CD8-positive, alpha-beta memory T cell (primary cell): ENCODE results near the gene ARHGEF6. TPM values are rescaled to one million over a fixed set of nuclear protein-coding genes. Genes with fewer than 3 reads are reported as not detected.

Experiments used
- CTCF ChIA-PET: fragments of 350-600 bp; sonication (Branson Sonifier 250); formaldehyde crosslinking; loops from one replicate; lab custom pipeline; 2021; ENCODE audit warnings: antibody characterized with exemption; lab: Charles Lee
- POLR2A ChIA-PET: fragments of 350-600 bp; sonication (Branson Sonifier 250); formaldehyde crosslinking; loops from one replicate; lab custom pipeline; 2021; ENCODE audit warnings: antibody characterized with exemption; lab: Charles Lee
- DNase-seq, 5 donors: peaks; one replicate each; pipeline versions ENCODE4 v3.0.0 to v3.0.0-alpha.2; 2020 to 2022; ENCODE audit warnings: mixed read lengths in 1 of 5
- H3K27ac ChIP-seq: one replicate; pipeline ENCODE4 v1.7.0; 2013; ENCODE audit warnings: low read depth, mild to moderate bottlenecking, low read length, moderate library complexity
- H3K27me3 ChIP-seq: 2 replicates; pipeline ENCODE4 v1.7.0; 2013; ENCODE audit warnings: low read length, mild to moderate bottlenecking; ENCODE audit not compliant: insufficient read depth, poor library complexity, severe bottlenecking
- H3K36me3 ChIP-seq: 2 replicates; pipeline ENCODE4 v1.7.0; 2013; ENCODE audit warnings: mild to moderate bottlenecking, low read length, moderate library complexity; ENCODE audit not compliant: insufficient read depth
- H3K4me1 ChIP-seq: 2 replicates; pipeline ENCODE4 v1.7.0; 2013; ENCODE audit warnings: mild to moderate bottlenecking, low read length, moderate library complexity; ENCODE audit not compliant: insufficient read depth
- H3K4me3 ChIP-seq: 2 replicates; pipeline ENCODE4 v1.7.0; 2013; ENCODE audit warnings: mild to moderate bottlenecking, low read length
- H3K9me3 ChIP-seq: 2 replicates; pipeline ENCODE4 v1.7.0; 2013; ENCODE audit warnings: mild to moderate bottlenecking, low read length
- H3K27ac Mint-ChIP-seq, 8 donors: one replicate each; pipeline ENCODE4 v1.8.0; 2020 to 2021; ENCODE audit warnings: mixed read lengths in 8 of 8, mild to moderate bottlenecking in 6 of 8, inconsistent platforms in 3 of 8, moderate library complexity in 3 of 8
- H3K27me3 Mint-ChIP-seq, 2 donors: one replicate each; pipeline ENCODE4 v1.8.0; 2020 to 2021; ENCODE audit warnings: mixed read lengths in 2 of 2, mild to moderate bottlenecking in 1 of 2, moderate library complexity in 1 of 2
- H3K36me3 Mint-ChIP-seq, 3 donors: one replicate each; pipeline ENCODE4 v1.8.0; 2020 to 2021; ENCODE audit warnings: mixed read lengths in 3 of 3, inconsistent platforms in 1 of 3, mild to moderate bottlenecking in 1 of 3
- H3K4me1 Mint-ChIP-seq, 3 donors: one replicate each; pipeline ENCODE4 v1.8.0; 2020 to 2021; ENCODE audit warnings: mixed read lengths in 3 of 3, inconsistent platforms in 1 of 3, mild to moderate bottlenecking in 1 of 3
- H3K4me3 Mint-ChIP-seq, 7 donors: one replicate each; pipeline ENCODE4 v1.8.0; 2020 to 2021; ENCODE audit warnings: mixed read lengths in 7 of 7, mild to moderate bottlenecking in 6 of 7, moderate library complexity in 4 of 7, inconsistent platforms in 2 of 7
- H3K9me3 Mint-ChIP-seq, 5 donors: one replicate each; pipeline ENCODE4 v1.8.0; 2020 to 2022; ENCODE audit warnings: mixed read lengths in 5 of 5, mild to moderate bottlenecking in 3 of 5, moderate library complexity in 2 of 5, inconsistent platforms in 1 of 5
- polyA plus RNA-seq: library from polyadenylated mRNA; unstranded; fragments of 300-500 nt; fragmentation: Illumina TruSeq; gene quantifications from one replicate; pipeline ENCODE4 v1.2.3, GENCODE V29; 2021
- total RNA-seq, 2 experiments: library from RNA; stranded (reverse); gene quantifications; one replicate each; pipeline ENCODE4 v1.2.3, GENCODE V29; 2021

Gene ARHGEF6
- total and polyA plus RNA-seq, 3 experiments from 2014 or later: 25.6 to 60.7 (median 27.0) TPM

DNA sequence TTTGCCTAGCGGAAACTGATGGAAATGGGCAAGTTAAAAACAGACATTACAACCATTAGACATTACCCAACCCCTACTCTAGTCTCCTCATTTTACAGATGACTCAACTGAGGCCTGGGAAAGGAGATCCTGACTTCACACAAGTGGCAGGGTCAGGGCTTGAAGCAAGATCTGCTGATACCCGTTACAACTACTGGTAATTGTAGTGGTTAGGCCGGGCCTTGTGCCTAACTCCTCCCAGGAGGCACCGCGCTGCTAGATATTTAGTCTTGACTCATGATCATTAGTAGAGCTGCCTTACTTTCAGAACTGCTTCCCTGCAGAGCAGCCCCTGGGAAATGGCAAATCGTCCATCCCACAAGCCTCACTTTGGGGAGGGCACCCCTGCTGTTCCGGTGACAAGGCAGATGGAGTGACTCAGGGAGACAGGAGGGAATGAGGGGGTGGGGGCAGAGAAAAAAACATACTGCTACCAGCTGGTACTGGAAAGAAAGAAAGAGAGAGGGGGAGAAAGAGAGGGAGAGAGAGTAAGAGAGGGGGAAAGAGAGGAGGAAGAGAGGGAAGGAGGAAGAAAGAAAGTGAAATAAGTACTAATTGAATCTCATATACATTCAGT, 12.2 kb downstream of the ARHGEF6 start:
- Histone ChIP-seq H3K36me3 (no peaks in the 10 kb centered on the region), H3K4me3 (peak overlapping the region; percentile 50), H3K27ac (no peak overlapping the region), H3K27me3 (no peaks in the 10 kb centered on the region), H3K9me3 (no peaks in the 10 kb centered on the region), H3K4me1 (peaks cover 58% of the 10 kb centered on the region)
- Mint-ChIP-seq H3K36me3 (peaks cover 0 to 20% (median 3%) of the 10 kb centered on the region in 3 donors), H3K27me3 (peaks cover 0 to 6% of the 10 kb centered on the region in 2 donors), H3K27ac (peak overlapping the region; percentile 51 to 95 (median 82)), H3K9me3 (no peaks in the 10 kb centered on the region), H3K4me1 (peaks cover 48 to 71% (median 60%) of the 10 kb centered on the region in 3 donors), H3K4me3 (peak overlapping the region; percentile 80 to 88 (median 83))
- ChIA-PET POLR2A (interaction anchor here (1.6 kb wide), 1 partner anchor 10 kb away, joined by 7 read pairs; no protein-coding TSS in a partner anchor), CTCF (interaction anchor here (1.3 kb wide), 1 partner anchor 11 kb away, joined by 7 read pairs; the partner anchor contains the start of gene ARHGEF6)
- DNase-seq: peak in 2 of 5 donors; percentile 3 to 49

DNA sequence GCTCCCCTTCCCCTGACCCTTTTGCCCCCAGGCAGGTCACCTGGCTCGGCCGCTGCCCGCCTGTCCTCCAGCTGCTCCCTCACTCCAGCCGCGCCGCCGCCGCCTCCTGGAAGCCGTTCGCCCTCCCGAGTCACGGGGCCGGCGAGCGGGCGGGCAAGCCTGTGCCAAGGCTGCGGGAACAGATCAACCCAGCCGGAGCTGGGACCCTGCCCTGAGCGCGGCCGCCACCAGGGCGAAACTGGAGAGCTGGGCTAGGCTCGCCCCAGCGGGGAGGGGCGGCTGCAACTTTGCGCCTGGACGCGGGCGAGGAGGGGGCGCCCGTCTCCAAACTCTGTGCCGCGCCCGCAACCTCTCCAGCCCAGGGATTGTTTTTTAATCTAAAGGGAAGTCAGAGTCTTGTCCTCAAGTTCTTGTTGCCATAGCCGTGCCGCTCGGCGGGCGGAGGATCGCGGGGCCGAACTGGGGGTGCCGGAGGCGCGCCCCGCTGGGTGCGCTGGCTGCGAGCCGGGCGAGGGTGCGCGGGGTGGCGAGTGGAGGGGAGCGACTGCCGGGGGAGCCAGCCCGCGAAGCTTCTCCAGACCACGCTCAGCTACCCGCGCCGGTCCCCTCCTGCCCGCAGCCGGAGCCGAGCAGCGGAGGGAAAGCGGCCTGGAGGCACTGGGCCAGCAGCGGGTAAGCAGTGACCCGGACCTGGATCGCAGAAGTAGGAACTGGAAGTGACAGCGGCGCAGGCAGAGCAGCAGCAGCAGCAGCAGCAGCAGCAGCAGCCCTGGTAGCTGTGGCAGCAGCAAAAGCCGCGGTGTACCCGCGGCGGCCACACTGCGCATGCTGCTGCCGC, 13.4 kb downstream of the ARHGEF6 start:
- peak overlapping the region in 6 of 8 donors; percentile 61 to 93 (median 82) for H3K27ac Mint-ChIP-seq

DNA sequence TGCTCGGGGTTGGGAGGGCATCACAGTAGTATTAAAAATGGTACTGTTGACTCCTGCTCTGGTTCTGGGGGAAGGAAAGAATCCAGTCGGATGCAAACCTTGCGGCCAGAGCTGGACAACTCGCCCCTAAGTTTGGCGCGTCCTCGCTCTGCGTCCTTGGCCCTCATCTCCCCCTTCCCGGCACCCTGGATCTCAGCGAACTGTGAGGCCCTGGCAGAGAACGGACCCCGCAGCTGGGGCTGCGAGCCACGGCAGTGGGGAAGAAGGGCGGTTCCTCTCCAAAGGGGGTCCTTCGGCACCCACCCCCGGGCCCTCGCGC, 14.0 kb downstream of the ARHGEF6 start:
- peak overlapping the region; percentile 61 to 74 (median 70) for H3K4me3 Mint-ChIP-seq
- ChIA-PET CTCF (interaction anchor here (1.6 kb wide), 1 partner anchor 113 kb away, joined by 3 read pairs; no protein-coding TSS in a partner anchor), POLR2A (interaction anchor here (1.7 kb wide), 1 partner anchor 112 kb away, joined by 6 read pairs; no protein-coding TSS in a partner anchor)
- no peaks in the 10 kb centered on the region for H3K36me3 ChIP-seq
- H3K4me1 ChIP-seq: peaks cover 50% of the 10 kb centered on the region
- peaks cover 0 to 14% (median 0%) of the 10 kb centered on the region in 3 donors for H3K36me3 Mint-ChIP-seq
- H3K27me3 ChIP-seq: no peaks in the 10 kb centered on the region
- peaks cover 0 to 6% of the 10 kb centered on the region in 2 donors for H3K27me3 Mint-ChIP-seq
- peak overlapping the region in 5 of 8 donors; percentile 9 to 57 (median 19) for H3K27ac Mint-ChIP-seq
- DNase-seq: no peak
- peaks cover 51 to 69% (median 61%) of the 10 kb centered on the region in 3 donors for H3K4me1 Mint-ChIP-seq
- peak overlapping the region; percentile 38 for H3K27ac ChIP-seq
- H3K4me3 ChIP-seq: no peak overlapping the region
- H3K9me3 ChIP-seq: no peaks in the 10 kb centered on the region
- H3K9me3 Mint-ChIP-seq: no peaks in the 10 kb centered on the region

More for the DNA sequence above, 13.4 kb downstream of the ARHGEF6 start:
- H3K36me3 ChIP-seq: no peaks in the 10 kb centered on the region
- H3K4me1 ChIP-seq: peaks cover 50% of the 10 kb centered on the region
- CTCF ChIA-PET: interaction anchor here (1.3 kb wide), 1 partner anchor 13 kb away, joined by 7 read pairs; the partner anchor contains the start of gene ARHGEF6
- H3K4me3 ChIP-seq: peak overlapping the region; percentile 50
- no peaks in the 10 kb centered on the region for H3K27me3 ChIP-seq
- peaks cover 0 to 6% of the 10 kb centered on the region in 2 donors for H3K27me3 Mint-ChIP-seq
- no peaks in the 10 kb centered on the region for H3K9me3 Mint-ChIP-seq
- peak overlapping the region; percentile 38 for H3K27ac ChIP-seq
- H3K36me3 Mint-ChIP-seq: peaks cover 0 to 18% (median 0%) of the 10 kb centered on the region in 3 donors
- no peaks in the 10 kb centered on the region for H3K9me3 ChIP-seq
- peak overlapping the region; percentile 80 to 88 (median 83) for H3K4me3 Mint-ChIP-seq
- DNase-seq: peak; percentile 10 to 62 (median 49)
- POLR2A ChIA-PET: interaction anchor here (0.5 to 1.7 kb wide), 5 partner anchors 12 to 112 kb away, joined by 3 to 7 read pairs (median 4); no protein-coding TSS in a partner anchor
- peaks cover 55 to 74% (median 65%) of the 10 kb centered on the region in 3 donors for H3K4me1 Mint-ChIP-seq

DNA sequence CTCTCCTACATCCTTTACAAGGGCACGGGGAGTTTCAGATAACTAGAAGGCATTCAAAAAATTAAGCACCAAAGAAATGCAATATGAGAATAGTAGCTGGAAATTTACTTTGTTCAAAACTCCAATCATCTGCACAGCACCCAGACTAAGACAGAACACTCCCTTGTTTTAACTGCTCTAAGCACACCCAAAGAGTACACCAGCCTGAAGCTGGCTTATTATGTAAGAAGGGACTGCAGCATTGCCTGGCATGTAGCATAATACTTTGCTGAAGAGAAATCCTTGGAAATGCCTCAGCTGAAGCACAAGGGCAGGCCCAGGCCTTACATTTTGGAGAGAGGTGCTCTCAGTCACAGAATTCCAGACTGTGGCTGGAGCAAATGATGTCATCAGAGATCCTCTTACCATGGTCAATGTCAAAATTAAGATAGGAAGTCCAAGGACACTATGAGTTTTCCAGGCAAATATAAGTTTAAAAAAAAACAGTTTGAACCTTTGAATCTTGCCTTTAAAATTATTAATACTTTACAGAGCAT, 14.8 kb downstream of the ARHGEF6 start:
- Histone ChIP-seq H3K27me3 (no peaks in the 10 kb centered on the region), H3K4me3 (no peak overlapping the region), H3K36me3 (no peaks in the 10 kb centered on the region), H3K27ac (no peak overlapping the region), H3K4me1 (peaks cover 52% of the 10 kb centered on the region), H3K9me3 (no peaks in the 10 kb centered on the region)
- POLR2A ChIA-PET: interaction anchor here (1.2 to 1.7 kb wide), 2 partner anchors 113 to 115 kb away, joined by 3 to 6 read pairs; partner anchors contain the start of gene RBMX
- no peak for DNase-seq
- peak overlapping the region in 4 of 8 donors; percentile 2 to 73 (median 50) for H3K27ac Mint-ChIP-seq
- H3K27me3 Mint-ChIP-seq: peaks cover 0 to 6% of the 10 kb centered on the region in 2 donors
- H3K36me3 Mint-ChIP-seq: peaks cover 0 to 11% (median 0%) of the 10 kb centered on the region in 3 donors
- CTCF ChIA-PET: interaction anchor here (1.6 kb wide), 1 partner anchor 113 kb away, joined by 3 read pairs; no protein-coding TSS in a partner anchor
- peaks cover 48 to 70% (median 64%) of the 10 kb centered on the region in 3 donors for H3K4me1 Mint-ChIP-seq
- H3K4me3 Mint-ChIP-seq: peak overlapping the region; percentile 41 to 83 (median 69)
- H3K9me3 Mint-ChIP-seq: no peaks in the 10 kb centered on the region

DNA sequence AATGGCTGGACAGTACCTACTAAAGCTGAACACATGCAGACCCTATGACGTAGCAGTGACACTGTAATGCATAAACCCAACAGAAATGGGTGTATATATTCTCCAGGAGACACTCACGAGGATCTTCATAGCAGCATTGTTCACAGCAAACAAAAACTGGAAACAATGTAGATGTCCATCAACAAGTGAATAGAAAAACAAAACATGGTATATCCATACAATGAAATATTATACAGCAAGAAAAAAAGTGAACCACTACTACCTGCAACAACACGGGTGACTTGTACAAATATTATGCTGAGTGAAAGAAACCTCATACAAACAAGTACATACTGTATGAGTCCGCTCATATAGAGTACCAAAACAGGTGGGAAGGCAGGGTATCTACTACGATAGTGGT, 16.5 kb downstream of the ARHGEF6 start:
- no peaks in the 10 kb centered on the region for H3K9me3 ChIP-seq
- no peak overlapping the region for H3K27ac ChIP-seq
- Mint-ChIP-seq H3K4me3 (no peak overlapping the region), H3K27me3 (no peaks in the 10 kb centered on the region), H3K4me1 (peaks cover 47 to 70% (median 62%) of the 10 kb centered on the region in 3 donors), H3K36me3 (peaks cover 0 to 9% (median 0%) of the 10 kb centered on the region in 3 donors), H3K27ac (no peak overlapping the region), H3K9me3 (no peaks in the 10 kb centered on the region)
- ChIA-PET CTCF (no interaction called here), POLR2A (no interaction called here)
- DNase-seq: no peak
- H3K36me3 ChIP-seq: no peaks in the 10 kb centered on the region
- H3K4me1 ChIP-seq: peaks cover 47% of the 10 kb centered on the region
- H3K27me3 ChIP-seq: no peaks in the 10 kb centered on the region
- no peak overlapping the region for H3K4me3 ChIP-seq

DNA sequence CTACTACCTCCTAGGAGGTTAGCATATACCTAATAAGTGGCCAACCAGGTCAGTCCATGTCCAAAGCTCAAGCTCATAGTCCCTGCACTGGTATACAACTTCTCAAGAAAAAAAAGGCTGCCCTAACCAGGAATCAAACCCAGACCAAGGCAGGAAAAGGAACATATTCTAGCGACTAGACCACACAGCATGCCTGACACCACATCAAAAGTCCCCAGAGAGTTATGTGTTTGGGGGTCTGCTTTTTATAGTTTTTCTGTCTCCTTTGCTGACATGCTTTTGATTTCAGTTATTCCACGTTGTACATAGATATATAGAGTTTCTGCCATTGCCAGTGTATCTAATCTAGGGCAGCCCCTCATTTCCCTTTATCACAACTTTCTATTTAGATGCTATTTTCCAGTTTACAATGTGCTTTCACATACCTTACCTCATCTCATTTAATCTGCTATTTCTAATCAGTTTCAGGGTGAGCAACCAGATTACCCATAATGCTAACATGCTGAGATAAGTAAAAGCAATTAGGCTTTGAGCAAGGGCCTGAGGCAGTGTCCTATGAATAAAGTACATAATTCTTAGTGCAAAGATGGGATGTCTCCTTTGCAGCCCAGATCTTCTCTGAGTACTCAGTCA, 17.8 kb downstream of the ARHGEF6 start:
- POLR2A ChIA-PET: no interaction called here
- no peaks in the 10 kb centered on the region for H3K9me3 Mint-ChIP-seq
- peaks cover 38 to 67% (median 60%) of the 10 kb centered on the region in 3 donors for H3K4me1 Mint-ChIP-seq
- DNase-seq: peak in 2 of 5 donors; percentile 14 to 61
- H3K27me3 ChIP-seq: no peaks in the 10 kb centered on the region
- H3K4me1 ChIP-seq: peaks cover 38% of the 10 kb centered on the region
- CTCF ChIA-PET: no interaction called here
- peaks cover 0 to 12% (median 0%) of the 10 kb centered on the region in 3 donors for H3K36me3 Mint-ChIP-seq
- H3K36me3 ChIP-seq: no peaks in the 10 kb centered on the region
- H3K27ac ChIP-seq: no peak overlapping the region
- H3K4me3 Mint-ChIP-seq: peak overlapping the region in 5 of 7 donors; percentile 2 to 60 (median 50)
- no peaks in the 10 kb centered on the region for H3K9me3 ChIP-seq
- H3K27me3 Mint-ChIP-seq: no peaks in the 10 kb centered on the region
- H3K4me3 ChIP-seq: no peak overlapping the region
- H3K27ac Mint-ChIP-seq: peak overlapping the region in 7 of 8 donors; percentile 6 to 61 (median 26)

DNA sequence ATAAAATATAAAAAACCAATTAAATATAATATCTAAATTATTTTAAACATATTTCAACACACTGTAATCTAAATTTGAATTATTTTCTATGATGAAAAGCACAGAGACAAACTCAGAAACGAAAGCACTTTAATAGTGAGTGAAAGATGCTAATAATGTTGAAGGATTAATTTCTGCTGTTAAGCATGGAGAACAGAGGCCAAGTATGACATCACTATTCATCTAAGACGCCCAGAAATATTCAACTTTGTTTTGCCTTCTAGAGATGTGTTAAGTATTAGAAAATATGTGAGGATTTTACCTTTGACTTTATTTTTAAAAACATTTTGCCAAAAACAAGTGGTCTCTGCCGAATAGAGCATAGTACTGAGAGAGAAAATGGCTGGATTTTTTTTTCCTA, 19.3 kb downstream of the ARHGEF6 start:
- H3K27ac ChIP-seq: no peak overlapping the region
- Mint-ChIP-seq H3K9me3 (no peaks in the 10 kb centered on the region), H3K27ac (no peak overlapping the region), H3K36me3 (peaks cover 0 to 20% (median 0%) of the 10 kb centered on the region in 3 donors), H3K4me1 (peaks cover 36 to 71% (median 62%) of the 10 kb centered on the region in 3 donors), H3K27me3 (no peaks in the 10 kb centered on the region), H3K4me3 (no peak overlapping the region)
- DNase-seq: no peak
- ChIA-PET CTCF (no interaction called here), POLR2A (no interaction called here)
- peaks cover 35% of the 10 kb centered on the region for H3K4me1 ChIP-seq
- no peaks in the 10 kb centered on the region for H3K9me3 ChIP-seq
- H3K27me3 ChIP-seq: no peaks in the 10 kb centered on the region
- H3K36me3 ChIP-seq: no peaks in the 10 kb centered on the region
- no peak overlapping the region for H3K4me3 ChIP-seq
